ENCODE data around the gene PTOV1.

DNA sequence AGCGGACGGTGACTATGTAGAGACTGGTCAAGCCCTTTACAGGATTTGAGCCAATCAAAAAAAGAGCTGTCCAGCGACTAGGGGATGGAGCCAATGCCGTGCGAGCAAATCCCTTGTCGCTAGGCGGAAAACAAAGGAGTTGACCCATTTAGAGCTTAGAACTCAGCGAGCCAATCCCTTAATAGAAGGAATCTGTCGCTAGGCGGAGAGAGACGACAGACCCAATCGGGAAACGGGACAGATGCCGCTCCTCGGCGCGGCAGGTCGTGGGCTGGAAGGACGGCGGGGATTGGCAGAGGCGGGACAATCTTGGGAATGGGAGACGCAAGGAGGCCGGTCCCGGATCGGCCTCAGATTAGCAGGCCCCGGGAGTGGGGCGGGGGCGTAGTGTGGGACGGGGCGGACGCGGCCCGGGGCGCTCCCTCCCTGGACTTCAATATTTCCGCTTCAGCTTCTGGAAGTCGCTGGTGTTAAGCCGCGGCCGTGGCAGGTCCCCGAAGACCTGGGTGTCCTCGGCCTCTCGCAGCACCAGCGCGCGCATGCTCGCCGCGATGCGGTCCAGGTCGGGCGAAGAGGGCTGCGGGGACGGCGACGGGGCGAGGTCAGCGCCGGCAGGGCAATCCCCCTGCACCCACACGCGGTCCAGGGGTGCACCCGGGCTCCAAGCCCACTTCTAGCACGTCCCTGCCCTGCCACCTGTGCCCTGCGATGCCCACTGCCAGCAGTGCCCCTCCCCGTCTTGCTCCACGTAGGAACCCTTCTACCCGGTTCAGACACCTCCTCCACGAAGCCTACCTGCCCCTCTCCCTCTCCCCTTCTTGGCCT is 18.7 kb downstream of the PTOV1 start:
- TF ChIP-seq POLR2AphosphoS5 (IDR thresholded peaks at IDR 0.05; ENCODE audit: low read depth, low read length) (0 out of 2 replicates have a peak, but pooled peaks have one; percentile 44), RNF2 (IDR thresholded peaks at IDR 0.05; ENCODE audit: borderline replicate concordance, low read depth, low read length, missing control alignments, poor library complexity, severe bottlenecking) (no peak), EP300 (IDR thresholded peaks at IDR 0.05; ENCODE audit: borderline replicate concordance in 1 of 2, low read depth in 2 of 2, low read length in 2 of 2) (no peak), RBBP5 (IDR thresholded peaks at IDR 0.05; ENCODE audit: borderline replicate concordance, low read depth, low read length) (no peak; the same call in 1 of the 2 replicates), POLR2A (IDR thresholded peaks at IDR 0.05; ENCODE audit: control extremely low read depth in 1 of 2, low read depth in 2 of 2, low read length in 2 of 2) (peak in 1 of 2 experiments; percentile 87; a peak in 2 of 3 replicates)

Data from H1 (cell line).